Natural killer cell (primary cell): Measurements from ENCODE around the gene PSMB10. TPM values are rescaled to one million over a fixed set of nuclear protein-coding genes. Genes with fewer than 3 reads are reported as not detected.

Source experiments
- ATAC-seq, 3 donors: fragments of 150-1000 bp in 2 of 3; fragments of 200-7000 bp in 1 of 3; cut with Tn5 transposase; 1 replicate in 1 of 3; 2 replicates in 2 of 3; pipeline ENCODE4 v1.10.0; 2021; ENCODE audit warnings: mild to moderate bottlenecking in 2 of 3, moderate library complexity in 2 of 3
- DNase-seq, 2 donors: peaks; one replicate each; pipeline versions ENCODE4 v3.0.0 to v3.0.0-alpha.2; 2013 to 2021; ENCODE audit warnings: mixed read lengths in 1 of 2
- H3K27ac ChIP-seq: one replicate; pipeline ENCODE4 v1.5.1; 2013; ENCODE audit warnings: mild to moderate bottlenecking, low read length
- H3K27me3 ChIP-seq: one replicate; pipeline ENCODE4 v1.6.1; 2013; ENCODE audit warnings: low read length; ENCODE audit not compliant: control insufficient read depth, insufficient read depth
- H3K36me3 ChIP-seq: one replicate; pipeline ENCODE4 v1.6.1; 2013; ENCODE audit warnings: low read length; ENCODE audit not compliant: control insufficient read depth, insufficient read depth
- H3K4me1 ChIP-seq: one replicate; pipeline ENCODE4 v1.6.1; 2013; ENCODE audit warnings: low read length; ENCODE audit not compliant: control insufficient read depth, insufficient read depth
- H3K4me3 ChIP-seq: one replicate; pipeline ENCODE4 v1.5.1; 2013; ENCODE audit warnings: low read length
- H3K9me3 ChIP-seq: one replicate; pipeline ENCODE4 v1.6.1; 2013; ENCODE audit warnings: low read length; ENCODE audit not compliant: control insufficient read depth, insufficient read depth
- H3K27ac Mint-ChIP-seq, 2 donors: one replicate each; pipeline ENCODE4 v1.8.0; 2022; ENCODE audit warnings: mild to moderate bottlenecking in 2 of 2, mixed read lengths in 2 of 2, moderate library complexity in 1 of 2
- H3K27me3 Mint-ChIP-seq, 2 donors: one replicate each; pipeline ENCODE4 v1.8.0; 2022; ENCODE audit warnings: low read depth in 2 of 2, mixed read lengths in 2 of 2
- H3K36me3 Mint-ChIP-seq: one replicate; pipeline ENCODE4 v1.8.0; 2022; ENCODE audit warnings: mixed read lengths
- H3K4me1 Mint-ChIP-seq, 2 donors: one replicate each; pipeline ENCODE4 v1.8.0; 2022; ENCODE audit warnings: mixed read lengths in 2 of 2
- H3K4me3 Mint-ChIP-seq: one replicate; pipeline ENCODE4 v1.8.0; 2022; ENCODE audit warnings: mild to moderate bottlenecking, moderate library complexity, mixed read lengths
- H3K9me3 Mint-ChIP-seq, 2 donors: one replicate each; pipeline ENCODE4 v1.8.0; 2022; ENCODE audit warnings: mixed read lengths in 2 of 2
- CTCF ChIP-seq: fragments of 200-600 bp; IDR thresholded peaks from one replicate; pipeline ENCODE4 v1.8.0; 2022; ENCODE audit warnings: antibody characterized with exemption
- WGBS: methylation state at CpG from one replicate; pipeline ENCODE4 v1.1.7; 2013; ENCODE audit warnings: missing lambda C conversion rate; ENCODE audit not compliant: insufficient coverage; 5-methylcytosine and 5-hydroxymethylcytosine counted together
- intact Hi-C: fragments of 100-400 bp; cut with micrococcal nuclease; formaldehyde crosslinking; loops from one replicate; pipeline ENCODE4 v1.14.2; 2022
- total RNA-seq, 4 donors: library from RNA; stranded (reverse); fragments of 120-200 nt in 1 of 4; gene quantifications; one replicate each; pipeline versions ENCODE4 v1.2.3 to v1.2.4, GENCODE V29; 2013 to 2022

PSMB10 gene
- total RNA-seq, 3 donors from 2014 or later (not counting 1 experiment from before 2014, with no cell fraction given), result 237 to 247 (median 243) TPM

DNA sequence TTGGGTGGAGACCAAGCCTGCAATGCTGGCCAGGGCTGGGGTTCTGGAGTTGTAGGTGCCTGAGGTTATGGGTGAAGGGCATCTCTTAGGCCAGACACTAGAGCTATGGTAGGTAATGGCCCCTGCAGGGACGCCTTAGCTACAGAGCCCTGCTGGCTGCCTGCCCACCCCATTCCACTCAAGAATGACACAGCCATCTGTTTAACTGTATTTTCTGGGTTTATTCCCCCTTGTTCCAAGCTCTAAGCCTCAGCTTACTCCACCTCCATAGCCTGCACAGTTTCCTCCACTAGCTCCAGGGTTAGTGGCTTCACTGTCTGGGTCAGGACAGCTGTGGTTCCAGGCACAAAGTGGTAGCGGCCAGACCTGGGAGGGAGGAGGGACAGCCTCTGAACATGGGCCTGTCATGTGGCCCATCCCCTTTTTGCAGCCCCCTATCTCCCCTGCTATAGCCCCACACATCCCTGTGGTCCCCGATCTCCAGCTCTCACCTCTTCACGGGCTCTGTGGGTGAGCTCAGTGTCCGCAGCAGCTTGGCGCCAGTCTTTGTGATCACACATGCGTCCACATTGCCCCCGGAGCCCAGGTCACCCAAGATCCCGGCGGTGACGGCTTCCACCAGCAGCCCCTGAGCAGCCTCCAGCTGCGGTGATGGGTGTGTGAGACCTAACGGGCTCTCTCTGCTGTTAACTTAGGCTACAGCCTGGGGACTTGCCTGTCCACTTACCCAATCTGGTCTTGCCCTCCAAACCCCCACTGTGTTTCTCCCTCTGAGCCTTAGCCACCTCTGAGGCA is 2.1 kb downstream of the PSMB10 start:
- no peaks in the 10 kb centered on the region for H3K36me3 Mint-ChIP-seq
- H3K4me3 Mint-ChIP-seq, result peak overlapping the region; percentile 98
- H3K27ac ChIP-seq, result peak overlapping the region; percentile 73
- no peak overlapping the region for H3K4me3 ChIP-seq
- H3K4me1 ChIP-seq, result peaks cover 36% of the 10 kb centered on the region
- DNase-seq (no peak), ATAC-seq (no peak)
- TF ChIP-seq CTCF, result no peak
- intact Hi-C loops, result loop anchor here (2.0 to 5.0 kb wide), 4 partner anchors 34 to 452 kb away; partner anchors contain the start of genes AGRP, ATP6V0D1, RANBP10 and SLC12A4
- H3K4me1 Mint-ChIP-seq, result peaks cover 28 to 35% of the 10 kb centered on the region in 2 donors
- no peaks in the 10 kb centered on the region for H3K27me3 ChIP-seq
- peak overlapping the region; percentile 98 for H3K27ac Mint-ChIP-seq
- WGBS, result 93% methylated on average over 13 of the region's 13 CpGs
- H3K9me3 ChIP-seq, result no peaks in the 10 kb centered on the region
- H3K27me3 Mint-ChIP-seq, result no peaks in the 10 kb centered on the region
- peaks cover 51% of the 10 kb centered on the region for H3K36me3 ChIP-seq
- no peaks in the 10 kb centered on the region for H3K9me3 Mint-ChIP-seq

DNA sequence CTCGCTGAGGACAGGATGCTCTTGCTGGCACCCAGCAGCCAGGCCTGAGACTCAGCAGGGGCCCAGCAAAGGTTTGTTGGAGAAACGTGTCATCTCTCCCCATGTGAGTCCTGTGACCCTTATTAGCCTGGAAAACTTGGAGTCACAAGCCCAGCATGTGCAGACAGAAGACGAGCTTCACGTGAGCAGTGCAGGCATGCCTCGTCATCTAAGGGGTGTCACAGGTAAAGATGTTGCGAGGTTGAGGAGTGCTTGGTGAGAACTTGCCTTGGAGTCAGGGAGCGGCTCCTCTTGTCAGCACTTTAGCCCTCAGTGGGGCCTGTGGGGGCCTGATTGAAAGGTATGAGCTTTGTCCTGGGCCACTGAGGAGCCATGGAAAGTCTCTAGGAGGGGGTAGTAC is 2.8 kb downstream of the PSMB10 start:
- no peaks in the 10 kb centered on the region for H3K9me3 ChIP-seq

DNA sequence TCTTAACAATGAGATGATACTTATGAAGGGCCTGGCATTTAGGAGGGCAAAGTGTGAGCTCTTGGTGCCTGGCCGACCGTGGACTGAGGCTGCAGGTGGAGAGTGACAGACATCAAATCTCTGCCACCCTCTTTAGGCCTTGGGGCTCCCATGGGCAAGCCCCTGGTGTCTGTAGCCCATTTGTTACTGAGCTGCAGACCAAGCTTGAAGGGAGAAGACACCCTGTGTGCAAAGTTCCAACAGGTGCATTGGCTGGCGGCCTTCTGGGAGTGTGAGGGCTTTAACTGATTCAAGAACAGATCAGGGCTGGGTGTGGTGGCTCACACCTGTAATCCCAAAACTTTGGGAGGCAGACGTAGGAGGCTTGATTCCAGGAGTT is 4.2 kb downstream of the PSMB10 start:
- no peak for TF ChIP-seq CTCF
- Mint-ChIP-seq H3K36me3 (no peaks in the 10 kb centered on the region), H3K4me3 (no peak overlapping the region), H3K27me3 (no peaks in the 10 kb centered on the region), H3K9me3 (no peaks in the 10 kb centered on the region), H3K27ac (peak overlapping the region; percentile 18 to 68), H3K4me1 (peaks cover 28 to 43% of the 10 kb centered on the region in 2 donors)
- ATAC-seq (no peak), DNase-seq (no peak)
- H3K36me3 ChIP-seq, result peaks cover 71% of the 10 kb centered on the region
- peaks cover 33% of the 10 kb centered on the region for H3K4me1 ChIP-seq
- 90% methylated on average over 4 of the region's 4 CpGs for WGBS
- no peak overlapping the region for H3K27ac ChIP-seq
- no peaks in the 10 kb centered on the region for H3K27me3 ChIP-seq
- H3K4me3 ChIP-seq, result no peak overlapping the region
- intact Hi-C loops, result no loop called here
- H3K9me3 ChIP-seq, result no peaks in the 10 kb centered on the region

More for the DNA sequence above, 2.8 kb downstream of the PSMB10 start:
- Mint-ChIP-seq H3K27ac (peak overlapping the region; percentile 48 to 98), H3K27me3 (no peaks in the 10 kb centered on the region), H3K36me3 (no peaks in the 10 kb centered on the region), H3K4me3 (peak overlapping the region; percentile 47), H3K9me3 (no peaks in the 10 kb centered on the region), H3K4me1 (peaks cover 28 to 34% of the 10 kb centered on the region in 2 donors)
- peaks cover 33% of the 10 kb centered on the region for H3K4me1 ChIP-seq
- 89% methylated on average over 7 of the region's 7 CpGs for WGBS
- H3K4me3 ChIP-seq, result no peak overlapping the region
- ATAC-seq, result no peak
- peaks cover 58% of the 10 kb centered on the region for H3K36me3 ChIP-seq
- DNase-seq, result no peak
- H3K27me3 ChIP-seq, result no peaks in the 10 kb centered on the region
- H3K27ac ChIP-seq, result no peak overlapping the region
- TF ChIP-seq CTCF, result no peak
- intact Hi-C loops, result loop anchor here (2.0 kb wide), 1 partner anchor 35 kb away; the partner anchor contains the start of gene SLC12A4
